Stimulated activated CD4-positive, alpha-beta T cell treated with anti-CD3 and anti-CD28 coated beads, Interleukin-4, amount 100 ng/mL, for 48 hours (primary cell): ENCODE measurements around the gene TGFBRAP1.

Source experiments
- DNase-seq, 2 donors: peaks; one replicate each; pipeline ENCODE4 v3.0.0-alpha.2; 2020; ENCODE audit warnings: low read depth in 2 of 2

The TGFBRAP1 gene

GRCh38 chr2:105238664-105239240 is 90.8 kb downstream of the TGFBRAP1 start:
- DNase-seq: no peak

GRCh38 chr2:105237045-105237765 is 92.3 kb downstream of the TGFBRAP1 start:
- no peak for DNase-seq

- DNase-seq: no peak
Observed at GRCh38 chr2:105236060-105236424, 93.5 kb downstream of the TGFBRAP1 start.

- DNase-seq: peak; percentile 51 to 65
Observed at GRCh38 chr2:105235388-105236059, 94.0 kb downstream of the TGFBRAP1 start.

GRCh38 chr2:105231232-105231619 is 98.3 kb downstream of the TGFBRAP1 start:
- DNase-seq: no peak

- DNase-seq: no peak
Observed at GRCh38 chr2:105224444-105224843, 105.1 kb downstream of the TGFBRAP1 start.

GRCh38 chr2:105220604-105221003 is 108.9 kb downstream of the TGFBRAP1 start:
- no peak for DNase-seq

- no peak for DNase-seq
Observed at GRCh38 chr2:105215586-105216192, 113.8 kb downstream of the TGFBRAP1 start.
